HepG2 (cell line): ENCODE measurements around the gene MAP3K8. TPM values are rescaled to one million over a fixed set of nuclear protein-coding genes. Genes with fewer than 3 reads are reported as not detected.

Source experiments
- ATAC-seq: fragments of 200-7000 bp; cut with Tn5 transposase; 3 replicates; pipeline ENCODE4 v1.9.1; 2020; ENCODE audit warnings: mild to moderate bottlenecking, moderate library complexity
- BruUV-seq: library from RNA; stranded (reverse); fragments of 400-500 nt; replicated peaks from 2 replicates; lab custom pipeline; 2021; lab: Mats Ljungman, UMichigan
- CTCF ChIA-PET: fragments of 300-600 bp; formaldehyde crosslinking; extraction: SDS; loops from one replicate; lab custom pipeline; 2021; ENCODE audit warnings: low total read pairs, inconsistent platforms, low intra/inter-chr PET ratio; lab: Yijun Ruan, JAX
- POLR2A ChIA-PET: fragments of 350-600 bp; sonication (Branson Sonifier 250); formaldehyde crosslinking; loops from one replicate; lab custom pipeline; 2020; ENCODE audit warnings: antibody characterized with exemption, inconsistent platforms; lab: Yijun Ruan, JAX
- DNase-seq: peaks from one replicate; pipeline ENCODE4 v3.0.0-alpha.2; 2015; ENCODE audit warnings: low spot score
- FAIRE-seq: peaks from 3 replicates; lab custom pipeline; 2011; peaks lifted over from hg19 to GRCh38; lab: Jason Lieb, UNC
- H2AFZ ChIP-seq: one replicate; pipeline ENCODE4 v1.6.1; 2011; ENCODE audit warnings: low read length, inconsistent platforms
- H3K27ac ChIP-seq: fragments of 300-600 bp; 3 replicates; pipeline ENCODE4 v1.8.0; 2011; ENCODE audit warnings: mixed run types, mild to moderate bottlenecking, mixed read lengths, low read length, inconsistent platforms; ENCODE audit not compliant: insufficient read depth; ENCODE audit errors: extremely low read length
- H3K27me3 ChIP-seq, 2 experiments: fragments of 200-600 bp in 1 of 2; 2 replicates in 1 of 2; 3 replicates in 1 of 2; pipeline versions ENCODE4 v1.6.0 to v1.8.0; 2011; ENCODE audit warnings: low read length in 2 of 2, mild to moderate bottlenecking in 2 of 2, moderate library complexity in 2 of 2, inconsistent platforms in 1 of 2; ENCODE audit not compliant: insufficient read depth in 2 of 2, control insufficient read depth in 1 of 2
- H3K36me3 ChIP-seq, 2 experiments: fragments of 200-600 bp in 1 of 2; replicated peaks in 1 of 2; 2 replicates in 1 of 2; 3 replicates in 1 of 2; pipeline versions ENCODE4 v1.5.1 to v1.8.0; 2011; ENCODE audit warnings: low read length in 2 of 2, inconsistent platforms in 1 of 2; ENCODE audit not compliant: insufficient read depth in 2 of 2, control insufficient read depth in 1 of 2
- H3K4me1 ChIP-seq: 2 replicates; pipeline ENCODE4 v1.5.1; 2012; ENCODE audit warnings: low read length, inconsistent platforms; ENCODE audit not compliant: insufficient read depth
- H3K4me2 ChIP-seq: 2 replicates; pipeline ENCODE4 v1.6.0; 2011; ENCODE audit warnings: low read depth, low read length, inconsistent platforms
- H3K4me3 ChIP-seq, 3 experiments: fragments of 200-600 bp in 1 of 3; sonication (generic), shearing (Covaris generic) in 1 of 3; replicated peaks in 1 of 3; 2 replicates each; pipeline ENCODE4 v1.5.1; 2011 to 2016; ENCODE audit warnings: low read length in 3 of 3, inconsistent platforms in 2 of 3, low read depth in 2 of 3, mild to moderate bottlenecking in 2 of 3, control low read depth in 1 of 3, mixed read lengths in 1 of 3; ENCODE audit not compliant: insufficient read depth in 1 of 3
- H3K79me2 ChIP-seq: one replicate; pipeline ENCODE4 v1.6.1; 2011; ENCODE audit warnings: low read length, inconsistent platforms; ENCODE audit not compliant: insufficient read depth
- H3K9ac ChIP-seq: 2 replicates; pipeline ENCODE4 v1.6.0; 2011; ENCODE audit warnings: mild to moderate bottlenecking, low read depth, low read length, inconsistent platforms; ENCODE audit not compliant: insufficient read depth
- H3K9me3 ChIP-seq: 2 replicates; pipeline ENCODE4 v1.5.1; 2012; ENCODE audit warnings: mild to moderate bottlenecking, low read length
- H4K20me1 ChIP-seq: 2 replicates; pipeline ENCODE4 v1.6.0; 2011; ENCODE audit warnings: inconsistent platforms, mild to moderate bottlenecking, low read length, moderate library complexity; ENCODE audit not compliant: insufficient read depth
- FOXO1 ChIP-seq: sonication (generic); formaldehyde crosslinking; IDR thresholded peaks from 2 replicates; pipeline ENCODE4 v1.4.0; 2020; ENCODE audit warnings: missing genetic modification reagents
- PAF1 ChIP-seq: IDR thresholded peaks from 2 replicates; pipeline ENCODE4 v1.6.1; 2016; ENCODE audit warnings: missing genetic modification reagents, missing compliant biosample characterization
- PHF8 ChIP-seq: sonication (generic); formaldehyde crosslinking; IDR thresholded peaks from 2 replicates; pipeline ENCODE4 v1.5.0; 2020; ENCODE audit warnings: missing genetic modification reagents
- ZBTB21 ChIP-seq: sonication (generic); formaldehyde crosslinking; IDR thresholded peaks from 2 replicates; pipeline ENCODE4 v1.4.0; 2020; ENCODE audit warnings: missing genetic modification reagents
- ZMYM4 ChIP-seq: sonication (generic); formaldehyde crosslinking; IDR thresholded peaks from 2 replicates; pipeline ENCODE4 v1.8.1; 2023; ENCODE audit warnings: mild to moderate bottlenecking, missing genetic modification reagents
- ZNF224 ChIP-seq: sonication (generic); formaldehyde crosslinking; IDR thresholded peaks from 2 replicates; pipeline ENCODE4 v1.5.0; 2020; ENCODE audit warnings: mild to moderate bottlenecking, missing genetic modification reagents
- ZNF484 ChIP-seq: sonication (generic); formaldehyde crosslinking; IDR thresholded peaks from 2 replicates; pipeline ENCODE4 v1.5.1; 2020; ENCODE audit warnings: mild to moderate bottlenecking, low read depth, missing genetic modification reagents, borderline replicate concordance
- ZNF629 ChIP-seq: sonication (generic); formaldehyde crosslinking; conservative IDR thresholded peaks from 2 replicates; pipeline ENCODE4 v1.5.0; 2020; ENCODE audit warnings: missing genetic modification reagents
- ZNF724P ChIP-seq: sonication (generic); formaldehyde crosslinking; IDR thresholded peaks from 2 replicates; pipeline ENCODE4 v1.8.0; 2022; ENCODE audit warnings: missing genetic modification reagents, borderline replicate concordance
- ZNF781 ChIP-seq: sonication (generic); formaldehyde crosslinking; IDR thresholded peaks from 2 replicates; pipeline ENCODE4 v1.5.1; 2020; ENCODE audit warnings: borderline replicate concordance, mild to moderate bottlenecking, missing genetic modification reagents; ENCODE audit errors: not compliant biosample characterization
- WGBS: methylation state at CpG from one replicate; pipeline ENCODE4 v1.1.6; 2017; ENCODE audit warnings: low lambda C conversion rate; 5-methylcytosine and 5-hydroxymethylcytosine counted together
- in situ Hi-C: cut with HindIII; loops from 2 replicates; pipeline ENCODE4 v1.10.0; 2017; ENCODE audit warnings: low pct_unique_long_range_greater_than_20kb; ENCODE audit not compliant: extremely low pct_ligation_motif_present
- intact Hi-C: fragments of 100-400 bp; cut with micrococcal nuclease; formaldehyde crosslinking; loops from one replicate; pipeline ENCODE4 v1.10.0; 2022; ENCODE audit not compliant: unreplicated experiment
- polyA plus RNA-seq, 8 experiments: library from polyadenylated mRNA; depleted of rRNA in 3 of 8; stranded (reverse) in 7 of 8; unstranded in 1 of 8; fragments of >200 nt; fragmentation: Illumina TruSeq in 4 of 8; extraction: Trizol in 4 of 8; gene quantifications; 2 replicates each; pipeline versions ENCODE4 v1.2.1 to v1.2.3, GENCODE V29; 2011 to 2016; ENCODE audit warnings: low read depth in 4 of 8, missing spikeins in 1 of 8, mixed read lengths in 1 of 8; ENCODE audit not compliant: insufficient read depth in 1 of 8
- total RNA-seq, 5 experiments: library from RNA; depleted of rRNA; stranded (reverse); fragments of >200 nt; fragmentation: Illumina TruSeq; extraction: Trizol; gene quantifications; 2 replicates each; pipeline ENCODE4 v1.2.3, GENCODE V29; 2016; ENCODE audit warnings: low read depth in 1 of 5

Gene MAP3K8
- total and polyA plus RNA-seq, 2 of the 13 experiments (the other 11 are each of a cell fraction or from before 2014, with no cell fraction given): 19.3 to 37.9 TPM

DNA sequence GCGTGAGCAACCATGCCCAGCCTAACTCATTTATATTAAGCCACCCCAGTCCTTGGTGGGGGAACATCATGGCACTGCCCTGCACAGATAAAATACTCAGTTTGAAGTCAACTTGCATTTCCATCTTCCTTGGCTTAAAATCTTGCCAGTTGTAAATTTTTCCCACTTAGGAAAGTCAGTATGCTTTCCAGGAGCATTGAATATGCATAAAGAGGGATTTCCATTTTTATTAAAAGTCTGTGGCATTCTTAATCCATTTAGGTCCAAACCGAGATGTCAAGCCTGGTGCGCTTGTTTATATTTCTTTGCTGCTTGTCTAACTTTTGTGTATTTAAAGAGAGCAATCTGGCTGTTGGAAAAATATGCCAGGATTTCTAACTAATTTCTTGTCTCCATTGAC, 26.1 kb downstream of the MAP3K8 start:
- in situ Hi-C loops: no loop called here
- H3K4me1 ChIP-seq: 0 out of 2 replicates have a peak, but pooled peaks cover 6% of the 10 kb centered on the region
- DNase-seq (no peak), FAIRE-seq (no peak), ATAC-seq (no peak)
- H4K20me1 ChIP-seq: no peaks in the 10 kb centered on the region
- no peak overlapping the region for H2AFZ ChIP-seq
- H3K27me3 ChIP-seq: no peaks in the 10 kb centered on the region
- H3K36me3 ChIP-seq: peaks cover 21 to 59% of the 10 kb centered on the region in 2 experiments
- POLR2A ChIA-PET: no interaction called here
- H3K27ac ChIP-seq: no peak overlapping the region
- BruUV-seq: no TSS peak
- TF ChIP-seq ZNF781 (CRISPR knock-in tag) (no peak), ZNF629 (CRISPR knock-in tag) (no peak), FOXO1 (CRISPR knock-in tag) (no peak)
- H3K9me3 ChIP-seq: no peaks in the 10 kb centered on the region
- H3K4me3 ChIP-seq: no peak overlapping the region
- H3K79me2 ChIP-seq: no peaks in the 10 kb centered on the region
- H3K4me2 ChIP-seq: no peak overlapping the region
- CTCF ChIA-PET: no interaction called here
- intact Hi-C loops: no loop called here
- WGBS: 97% methylated on average over 3 of the region's 3 CpGs
- H3K9ac ChIP-seq: no peak overlapping the region

DNA sequence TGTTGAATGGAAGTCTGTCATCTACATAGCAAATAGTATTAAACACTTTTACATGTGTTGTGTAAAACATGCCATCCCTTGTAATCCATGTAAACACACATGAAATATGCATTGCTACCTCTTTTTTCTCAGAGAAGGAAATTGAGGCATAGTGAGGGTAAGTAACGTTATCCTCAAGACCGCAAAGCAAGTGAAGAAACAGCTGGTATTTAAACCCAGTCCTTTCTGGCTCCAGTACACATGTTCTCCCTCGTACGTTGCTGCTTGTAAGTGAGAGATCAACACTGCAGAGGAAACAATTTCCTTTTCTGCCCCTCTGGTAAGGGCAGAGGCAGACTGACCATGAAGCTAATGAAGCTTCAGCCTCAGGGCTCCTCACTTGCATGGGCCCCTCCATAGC, 28.5 kb downstream of the MAP3K8 start:
- H3K4me2 ChIP-seq: no peak overlapping the region
- ATAC-seq (no peak), DNase-seq (no peak), FAIRE-seq (no peak)
- H3K36me3 ChIP-seq: peaks cover 15 to 40% of the 10 kb centered on the region in 2 experiments; a peak in 4 of 5 replicates
- intact Hi-C loops (no loop called here), in situ Hi-C loops (no loop called here)
- BruUV-seq: no TSS peak
- H3K4me1 ChIP-seq: 0 out of 2 replicates have a peak, but pooled peaks cover 6% of the 10 kb centered on the region
- ChIA-PET CTCF (no interaction called here), POLR2A (no interaction called here)
- H4K20me1 ChIP-seq: no peaks in the 10 kb centered on the region
- H3K79me2 ChIP-seq: no peaks in the 10 kb centered on the region
- H3K27me3 ChIP-seq: no peaks in the 10 kb centered on the region; a peak in 1 of 5 replicates
- no peak overlapping the region for H3K9ac ChIP-seq
- TF ChIP-seq ZBTB21 (CRISPR knock-in tag) (no peak), ZNF224 (CRISPR knock-in tag) (no peak), ZMYM4 (no peak), ZNF484 (no peak), ZNF724P (CRISPR knock-in tag) (no peak), PHF8 (no peak), PAF1 (CRISPR knock-in tag) (peak; percentile 55; the same call in 1 of the 2 replicates)
- no peak overlapping the region for H3K27ac ChIP-seq
- H3K9me3 ChIP-seq: no peaks in the 10 kb centered on the region
- H2AFZ ChIP-seq: no peak overlapping the region
- no peak overlapping the region for H3K4me3 ChIP-seq
- WGBS: 96% methylated on average over 4 of the region's 4 CpGs
